NOMO-1 treated with dmso at 0.1 percent for 144 hours (cell line): ENCODE measurements around the gene BTBD19.
"Not testable (repeated sequence)": the region's sequence is repeated elsewhere in the genome, so short reads cannot be mapped to it uniquely, and the experiment has no call there.

Source experiments
- DNase-seq: peaks from one replicate; lab custom pipeline; 2025; ENCODE audit not compliant: unreplicated experiment; lab: John Stamatoyannopoulos, UW

BTBD19 gene

GRCh38 chr1:44786841-44787426 is 21.4 kb upstream of the BTBD19 start:
- no peak for DNase-seq

DNA sequence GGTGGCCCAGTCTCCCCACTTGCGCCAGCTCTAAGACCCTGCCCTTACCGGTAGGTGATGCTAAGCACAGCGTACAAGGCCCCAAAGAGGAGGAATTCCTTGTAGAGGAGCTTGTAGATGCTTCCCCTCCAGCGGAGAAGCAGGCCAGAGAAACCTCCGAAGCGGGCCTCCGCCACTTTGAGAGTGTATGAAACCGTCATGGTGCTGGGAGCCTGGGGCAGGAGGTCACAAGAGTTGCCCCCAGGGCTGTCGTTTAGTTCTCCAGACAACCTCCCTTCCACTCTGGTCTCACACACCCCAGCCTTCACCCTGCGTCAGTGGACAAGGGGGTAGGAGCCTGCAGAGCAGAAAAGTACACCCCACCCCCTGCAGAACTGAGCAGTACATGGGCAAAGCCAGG is 20.8 kb upstream of the BTBD19 start:
- no peak for DNase-seq

DNA sequence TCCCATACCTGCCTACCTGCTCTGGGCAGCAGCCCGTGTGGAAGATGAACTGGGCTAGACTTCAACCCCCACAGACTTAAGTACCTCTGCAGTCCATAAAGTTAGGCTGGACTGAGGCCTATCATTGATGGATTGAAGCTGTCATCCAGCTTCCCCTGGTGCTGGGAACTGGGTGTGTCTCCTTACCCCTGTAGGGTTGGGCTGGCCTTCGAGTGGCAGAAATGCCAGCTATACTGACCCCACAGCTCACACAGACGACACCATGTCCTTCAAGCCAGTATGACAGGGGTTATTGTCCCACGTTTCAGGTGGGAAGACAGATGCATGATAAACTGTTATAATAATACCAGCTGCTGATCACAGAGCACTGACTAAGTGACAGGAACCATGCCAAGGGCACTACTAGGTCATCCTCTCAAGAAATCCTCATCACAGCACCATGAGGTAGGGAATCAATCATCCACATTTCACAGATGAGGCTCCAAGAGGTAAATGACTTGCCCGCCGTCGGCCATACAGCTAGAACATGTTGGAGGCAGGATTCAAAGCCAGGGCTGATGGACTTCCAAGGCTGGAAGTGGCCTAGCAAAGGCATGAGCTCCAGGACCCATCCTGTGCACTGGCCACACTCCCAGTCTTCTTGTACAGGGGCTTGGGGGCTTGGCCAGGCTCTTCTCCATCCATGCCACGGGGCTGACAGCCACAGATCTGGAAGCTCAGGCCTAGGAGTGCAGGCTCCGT is 20.0 kb upstream of the BTBD19 start, which contains the start of gene BEST4:
BEST4 (minus strand) TSS at position 51 of the 741 bp plus-strand sequence. CDS start 465 bp downstream, outside the sequence.
- no peak for DNase-seq

DNA sequence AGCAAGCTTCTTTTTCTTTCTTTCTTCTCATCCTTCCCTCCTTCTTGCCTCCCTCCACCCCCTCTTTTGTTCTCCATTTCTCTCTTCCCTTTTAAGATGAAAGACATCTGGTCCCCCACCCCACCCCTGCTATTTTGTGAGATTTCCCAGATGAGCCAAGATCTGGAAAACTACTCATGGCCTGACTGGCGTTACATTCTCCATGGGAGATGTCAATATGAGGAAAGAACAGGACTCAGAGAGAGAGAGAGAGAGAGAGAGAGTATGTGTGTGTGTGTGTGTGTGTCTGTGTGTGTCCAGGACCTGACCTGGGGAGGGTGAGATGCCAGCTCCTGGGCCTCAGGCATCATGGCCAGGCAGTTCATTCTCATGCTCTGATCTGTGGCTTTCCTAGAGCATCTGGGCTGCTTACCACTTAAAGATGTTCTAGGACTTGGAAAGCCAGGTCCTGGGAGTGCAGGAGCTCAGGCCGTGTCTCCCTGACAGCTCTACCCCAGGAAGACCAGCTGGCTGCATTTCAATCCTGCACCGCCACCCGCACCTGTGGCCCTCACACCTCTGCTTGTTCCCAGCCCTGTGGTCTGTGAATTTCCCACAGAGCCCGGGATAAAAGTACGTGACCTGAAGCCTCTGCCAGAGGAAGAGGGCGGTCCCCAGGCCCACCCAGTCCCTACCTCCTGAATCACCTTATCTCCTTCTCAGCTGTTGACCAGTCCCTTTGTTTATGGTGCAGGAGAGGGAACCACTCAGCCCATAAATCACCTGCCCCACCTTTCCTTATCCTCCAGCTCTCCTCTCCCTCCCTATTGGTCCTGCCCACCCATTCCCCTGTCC is 17.1 kb upstream of the BTBD19 start:
- DNase-seq, result no peak

- no peak for DNase-seq
Observed at GRCh38 chr1:44792736-44793502, 15.4 kb upstream of the BTBD19 start.

GRCh38 chr1:44797886-44798285 is 10.4 kb upstream of the BTBD19 start:
- DNase-seq, result not testable (repeated sequence)

DNA sequence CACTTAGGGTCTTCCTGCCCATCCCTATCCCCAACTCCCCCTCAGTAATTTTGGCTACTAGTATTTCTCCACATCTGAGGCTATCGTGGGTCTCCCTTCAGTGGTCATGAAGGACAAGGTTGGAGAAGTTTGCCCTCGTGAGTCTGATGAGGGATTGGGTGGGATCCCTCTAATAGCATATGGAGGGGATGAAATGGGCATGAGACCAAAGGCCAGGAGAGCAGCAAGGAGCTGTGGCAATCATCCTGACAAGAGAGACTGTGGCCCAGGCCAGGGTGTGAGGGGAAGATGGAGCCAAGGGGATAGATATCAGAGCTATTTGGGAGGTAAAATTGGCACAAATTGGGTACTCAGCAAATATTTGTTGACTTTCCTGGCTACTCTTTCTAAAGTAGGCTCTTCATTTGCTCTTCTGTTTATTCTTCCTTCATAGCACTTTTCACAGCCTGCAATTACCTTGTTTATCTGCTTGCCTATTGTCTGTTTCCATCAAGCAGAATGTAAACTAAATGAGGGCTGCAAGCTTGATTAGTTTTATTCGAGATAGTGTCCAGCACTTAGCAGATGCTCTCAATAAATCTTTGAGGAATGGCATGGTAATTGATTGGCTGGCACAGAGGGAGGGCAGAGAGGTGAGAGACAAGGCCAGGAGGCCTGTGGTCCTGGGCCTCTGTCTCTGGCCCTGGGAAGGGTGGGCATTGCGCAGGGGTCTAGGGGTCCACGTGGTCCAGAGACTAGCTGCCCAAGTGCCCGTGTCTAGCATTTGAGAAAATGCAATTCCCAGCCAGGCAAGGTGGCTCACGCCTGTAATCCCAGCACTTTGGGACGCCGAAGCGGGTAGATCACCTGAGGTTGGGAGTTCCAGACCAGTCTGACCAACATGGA is 9.6 kb upstream of the BTBD19 start:
- DNase-seq, result no peak

DNA sequence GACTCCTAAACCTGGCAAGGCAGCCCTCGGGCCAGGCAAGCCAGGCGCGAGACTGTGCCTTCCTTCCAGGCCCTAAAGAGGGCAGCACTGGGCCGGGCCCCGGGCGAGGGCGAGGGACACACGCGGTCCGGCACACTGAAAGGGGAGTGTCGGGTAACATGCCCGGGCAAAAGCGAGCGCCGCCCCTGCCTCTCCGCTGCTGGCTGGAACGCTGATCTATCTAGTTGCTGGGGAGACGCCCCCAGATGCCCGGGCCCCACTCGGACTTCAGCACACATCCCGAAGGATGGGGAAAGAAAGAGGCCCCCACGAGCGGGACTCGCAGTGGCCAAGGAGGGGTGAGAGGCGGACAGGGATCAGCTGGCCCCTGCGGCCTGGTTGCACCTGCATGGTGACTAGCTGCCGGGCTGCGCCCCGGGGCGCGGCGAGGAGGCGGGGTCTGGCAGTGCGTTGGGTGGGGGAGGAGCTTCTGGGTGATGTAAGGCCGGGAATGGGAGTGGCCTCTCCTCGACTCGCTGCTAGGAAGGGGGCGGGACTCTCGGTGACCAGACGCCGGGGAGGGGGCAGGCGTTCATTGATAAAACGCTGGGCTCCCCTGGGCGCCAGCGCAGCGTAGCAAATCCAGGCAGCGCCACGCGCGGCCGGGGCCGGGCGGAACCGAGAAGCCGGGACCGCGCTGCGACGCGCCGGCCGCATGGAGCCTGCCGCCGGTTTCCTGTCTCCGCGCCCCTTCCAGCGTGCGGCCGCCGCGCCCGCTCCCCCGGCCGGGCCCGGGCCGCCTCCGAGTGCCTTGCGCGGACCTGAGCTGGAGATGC is 8.3 kb upstream of the BTBD19 start, which contains the start of gene PLK3:
PLK3 (plus strand) TSS at position 608 of the 815 bp plus-strand sequence; CDS start at position 695, 87 bp downstream.
- DNase-seq, result peak; percentile 97

DNA sequence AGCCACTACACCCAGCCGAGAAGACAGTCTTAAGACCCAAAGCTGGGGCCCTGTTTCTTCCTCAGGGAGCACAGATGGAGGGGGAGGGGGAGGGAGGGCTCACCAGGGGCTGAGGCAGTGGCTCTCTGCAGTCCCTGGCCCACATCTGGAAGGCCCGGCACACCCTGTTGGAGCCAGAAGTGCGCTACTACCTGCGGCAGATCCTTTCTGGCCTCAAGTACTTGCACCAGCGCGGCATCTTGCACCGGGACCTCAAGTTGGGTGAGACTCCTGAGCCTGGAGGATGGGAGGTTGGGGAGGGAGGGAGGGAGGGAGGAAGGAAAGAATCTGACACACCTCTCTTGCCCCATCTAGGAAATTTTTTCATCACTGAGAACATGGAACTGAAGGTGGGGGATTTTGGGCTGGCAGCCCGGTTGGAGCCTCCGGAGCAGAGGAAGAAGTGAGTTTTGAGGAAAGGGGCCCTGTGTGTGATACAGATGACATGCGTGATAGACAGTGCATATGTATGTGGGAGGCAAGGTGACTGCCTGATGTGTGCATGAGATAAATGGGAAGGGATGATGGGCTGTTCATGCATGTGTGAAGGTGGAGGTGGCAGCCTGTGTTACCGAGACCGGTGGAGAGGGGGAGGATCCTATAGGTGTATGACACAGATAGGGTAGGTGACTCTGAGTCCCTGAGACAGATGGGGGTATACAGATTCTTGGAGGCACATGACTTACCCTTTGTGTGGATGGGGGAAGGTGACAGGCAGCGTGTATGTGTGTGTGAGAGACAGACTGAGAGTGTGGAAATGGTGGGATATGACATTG is 6.6 kb upstream of the BTBD19 start:
- DNase-seq, result no peak

- DNase-seq, result no peak
Observed at GRCh38 chr1:44802306-44803061, 5.8 kb upstream of the BTBD19 start.

DNA sequence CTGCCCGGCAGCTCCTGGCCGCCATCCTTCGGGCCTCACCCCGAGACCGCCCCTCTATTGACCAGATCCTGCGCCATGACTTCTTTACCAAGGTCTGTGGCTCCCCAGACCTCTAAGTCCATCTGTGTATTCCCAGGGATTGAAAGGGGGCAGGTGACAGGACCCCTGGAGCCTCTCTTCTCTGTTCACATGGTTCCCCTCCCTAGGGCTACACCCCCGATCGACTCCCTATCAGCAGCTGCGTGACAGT is 5.3 kb upstream of the BTBD19 start:
- DNase-seq, result no peak

DNA sequence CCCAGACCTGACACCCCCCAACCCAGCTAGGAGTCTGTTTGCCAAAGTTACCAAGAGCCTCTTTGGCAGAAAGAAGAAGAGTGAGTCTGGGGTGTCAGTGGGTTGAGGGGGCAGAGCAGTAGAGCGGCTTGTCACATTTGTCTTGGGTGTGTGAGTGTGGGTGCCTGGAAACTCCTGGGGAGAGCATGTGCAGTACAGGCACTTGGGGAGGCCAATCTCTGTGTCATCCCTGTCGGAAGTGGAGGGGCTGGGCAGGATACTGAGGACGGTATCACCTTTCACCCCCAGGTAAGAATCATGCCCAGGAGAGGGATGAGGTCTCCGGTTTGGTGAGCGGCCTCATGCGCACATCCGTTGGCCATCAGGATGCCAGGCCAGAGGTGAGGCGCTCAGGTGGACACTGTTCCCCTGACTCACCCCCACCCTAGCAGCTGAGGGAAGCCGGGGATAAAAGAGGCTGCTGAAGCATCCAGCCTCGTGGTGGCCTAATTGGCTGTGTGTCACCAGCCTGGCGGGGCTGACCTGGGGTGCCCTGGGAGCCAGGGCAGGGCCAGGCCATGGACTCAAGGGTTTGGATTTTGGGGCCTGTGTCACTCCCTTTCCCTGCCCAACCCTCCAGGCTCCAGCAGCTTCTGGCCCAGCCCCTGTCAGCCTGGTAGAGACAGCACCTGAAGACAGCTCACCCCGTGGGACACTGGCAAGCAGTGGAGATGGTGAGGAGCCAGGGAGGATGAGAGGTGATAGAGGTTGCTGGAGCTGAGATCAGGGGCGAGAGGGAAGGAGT is 4.8 kb upstream of the BTBD19 start:
- no peak for DNase-seq

DNA sequence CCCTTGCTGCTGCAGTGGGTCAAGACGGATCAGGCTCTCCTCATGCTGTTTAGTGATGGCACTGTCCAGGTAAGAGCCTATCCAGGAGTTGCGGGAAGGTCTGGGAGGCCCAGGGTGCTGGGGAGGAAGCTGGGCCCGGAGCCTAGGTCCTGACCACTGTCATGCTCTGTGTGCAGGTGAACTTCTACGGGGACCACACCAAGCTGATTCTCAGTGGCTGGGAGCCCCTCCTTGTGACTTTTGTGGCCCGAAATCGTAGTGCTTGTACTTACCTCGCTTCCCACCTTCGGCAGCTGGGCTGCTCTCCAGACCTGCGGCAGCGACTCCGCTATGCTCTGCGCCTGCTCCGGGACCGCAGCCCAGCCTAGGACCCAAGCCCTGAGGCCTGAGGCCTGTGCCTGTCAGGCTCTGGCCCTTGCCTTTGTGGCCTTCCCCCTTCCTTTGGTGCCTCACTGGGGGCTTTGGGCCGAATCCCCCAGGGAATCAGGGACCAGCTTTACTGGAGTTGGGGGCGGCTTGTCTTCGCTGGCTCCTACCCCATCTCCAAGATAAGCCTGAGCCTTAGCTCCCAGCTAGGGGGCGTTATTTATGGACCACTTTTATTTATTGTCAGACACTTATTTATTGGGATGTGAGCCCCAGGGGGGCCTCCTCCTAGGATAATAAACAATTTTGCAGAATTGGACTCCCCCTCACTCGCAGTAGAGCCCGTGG is 2.9 kb upstream of the BTBD19 start:
- no peak for DNase-seq

DNA sequence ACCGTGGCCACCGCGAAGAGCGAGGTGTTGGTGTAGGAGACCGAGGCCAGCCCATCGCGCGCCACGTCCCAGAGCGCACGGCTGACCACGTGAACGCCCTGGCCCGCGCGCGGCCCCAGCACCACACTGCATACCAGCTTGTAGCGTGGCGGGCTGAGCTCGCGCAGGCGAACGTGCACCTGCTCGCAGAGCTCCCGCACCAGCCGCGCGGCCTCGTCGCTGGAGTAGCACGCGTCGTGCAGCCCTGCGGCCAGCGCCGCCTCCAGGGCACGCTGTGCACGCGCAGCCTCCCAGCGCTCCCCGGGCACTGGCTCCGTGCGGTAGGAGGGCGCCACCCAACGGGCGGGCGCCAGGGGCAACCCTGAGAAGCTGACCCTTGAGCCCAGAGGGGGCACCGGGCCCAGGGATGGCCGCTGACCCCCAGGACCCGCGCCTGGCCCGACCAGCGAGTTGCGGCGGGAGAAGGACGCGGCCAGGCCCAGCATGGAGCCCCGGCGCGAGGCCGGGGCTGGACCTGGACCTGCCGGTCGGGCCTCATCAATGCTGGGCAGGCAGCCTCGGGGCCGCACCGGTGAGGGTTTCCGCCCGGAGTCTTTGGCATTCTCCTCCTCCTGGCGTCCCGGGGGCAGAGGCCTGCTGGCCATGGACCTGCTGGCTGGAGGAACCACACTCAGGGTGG is 2.2 kb upstream of the BTBD19 start:
- no peak for DNase-seq

GRCh38 chr1:44806704-44807363 is 1.5 kb upstream of the BTBD19 start, which contains the start of gene DYNLT4:
Gene DYNLT4 (minus strand): TSS chr1:44807351. CDS start chr1:44806668, 683 bp downstream.
- no peak for DNase-seq
